SK-MEL-5 (cell line): Measurements from ENCODE around the gene DXO. TPM values are rescaled to one million over a fixed set of nuclear protein-coding genes. Genes with fewer than 3 reads are reported as not detected.
"Not testable (repeated sequence)": the region's sequence is repeated elsewhere in the genome, so short reads cannot be mapped to it uniquely, and the experiment has no call there.

Experiments
- DNase-seq: peaks from one replicate; pipeline ENCODE4 v3.0.0-alpha.2; 2016; ENCODE audit warnings: low read depth, low spot score
- in situ Hi-C: cut with HindIII; loops from 2 replicates; pipeline ENCODE4 v1.10.0; 2016; ENCODE audit warnings: low sequenced_read_pairs, high pct_unique_total_duplicates, low pct_unique_long_range_greater_than_20kb
- polyA plus RNA-seq, 2 experiments: library from polyadenylated mRNA; depleted of rRNA; stranded (reverse); fragments of >200 nt; gene quantifications; 2 replicates each; pipeline ENCODE4 v1.2.3, GENCODE V29; 2015
- total RNA-seq: library from RNA; depleted of rRNA; stranded (reverse); fragments of >200 nt; shearing (Covaris generic); gene quantifications from 2 replicates; pipeline ENCODE4 v1.2.3, GENCODE V29; 2014; rRNA removed

The DXO gene
- 5.2 and 9.2 TPM in 2 replicates for total RNA-seq
- 6.5 and 6.8 TPM in 2 replicates for polyA plus RNA-seq (2015; cell fraction: cytosol; rRNA removed)
- polyA plus RNA-seq (2015; cell fraction: nucleus; rRNA removed): 81.7 and 108 TPM in 2 replicates

DNA sequence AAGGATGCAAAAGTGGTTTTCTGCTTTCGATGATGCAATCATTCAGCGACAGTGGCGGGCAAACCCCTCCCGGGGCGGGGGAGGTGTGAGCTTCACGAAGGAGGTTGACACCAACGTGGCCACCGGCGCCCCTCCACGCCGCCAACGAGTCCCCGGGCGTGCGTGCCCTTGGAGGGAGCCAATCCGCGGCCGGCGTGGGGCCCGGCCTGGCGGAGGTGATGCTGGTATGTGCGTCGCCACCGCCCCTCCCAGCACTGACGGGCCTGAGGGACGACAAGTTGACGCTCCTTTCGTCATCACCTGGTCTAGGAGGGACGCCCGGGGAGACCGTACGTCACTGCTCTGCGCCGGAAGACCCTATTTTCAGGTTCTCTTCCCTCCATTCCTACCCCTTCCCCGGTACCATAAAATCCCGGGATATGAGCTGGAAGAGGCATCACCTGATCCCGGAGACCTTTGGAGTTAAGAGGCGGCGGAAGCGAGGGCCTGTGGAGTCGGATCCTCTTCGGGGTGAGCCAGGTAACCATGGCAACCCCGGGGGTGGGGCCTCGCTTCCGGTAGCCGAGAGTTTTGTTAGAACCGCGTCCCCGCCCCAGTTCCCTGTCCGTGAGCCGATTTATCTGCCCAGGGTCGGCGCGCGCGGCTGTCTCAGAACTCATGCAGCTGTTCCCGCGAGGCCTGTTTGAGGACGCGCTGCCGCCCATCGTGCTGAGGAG lies at the start of gene DXO:
TSS of gene DXO (minus strand) at position 146 of the 716 bp plus-strand sequence. CDS start 463 bp downstream, outside the sequence.
- peak; percentile 97 for DNase-seq
- in situ Hi-C loops: no loop called here

DNA sequence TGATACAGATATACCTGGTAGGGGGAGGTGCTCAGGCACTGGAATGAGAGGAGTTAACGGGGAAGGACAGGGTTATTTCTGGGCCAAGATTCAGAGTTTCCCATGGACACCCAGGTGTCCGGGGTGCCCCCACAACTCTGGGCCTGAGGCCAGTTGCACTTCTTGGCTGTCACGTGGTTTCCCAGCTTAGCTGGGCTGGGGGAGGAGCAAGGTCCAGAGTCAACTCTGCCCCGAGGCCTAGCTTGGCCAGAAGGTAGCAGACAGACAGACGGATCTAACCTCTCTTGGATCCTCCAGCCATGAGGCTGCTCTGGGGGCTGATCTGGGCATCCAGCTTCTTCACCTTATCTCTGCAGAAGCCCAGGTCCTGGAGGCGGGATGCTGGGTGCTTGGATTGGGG lies 42.6 kb upstream of the DXO start, which contains the start of gene C4B:
TSS of gene C4B (plus strand) at position 249 of the 400 bp plus-strand sequence. CDS start at position 300, 51 bp downstream.
- in situ Hi-C loops, DNase-seq: not testable (repeated sequence)

DNA sequence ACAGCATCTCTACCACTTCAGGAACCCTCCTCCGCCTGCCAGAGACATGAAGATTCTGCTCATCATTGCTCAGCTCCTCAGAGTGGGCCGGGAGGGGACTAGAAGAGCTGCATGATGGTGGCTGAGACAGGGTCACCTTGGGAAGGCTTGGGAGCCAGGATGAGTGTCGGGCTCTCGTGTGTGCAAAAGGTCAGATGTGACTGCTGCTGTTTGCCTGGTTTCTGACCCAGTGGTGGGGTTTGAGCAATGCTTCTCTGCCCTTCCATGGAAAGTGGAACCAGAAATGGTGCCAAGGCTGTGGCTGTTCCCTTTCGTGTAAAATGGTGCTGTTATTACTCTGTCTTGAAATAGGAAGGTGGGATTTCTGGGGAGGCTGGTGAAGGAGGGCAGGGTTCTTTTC lies 41.8 kb upstream of the DXO start:
- DNase-seq, in situ Hi-C loops: not testable (repeated sequence)

DNA sequence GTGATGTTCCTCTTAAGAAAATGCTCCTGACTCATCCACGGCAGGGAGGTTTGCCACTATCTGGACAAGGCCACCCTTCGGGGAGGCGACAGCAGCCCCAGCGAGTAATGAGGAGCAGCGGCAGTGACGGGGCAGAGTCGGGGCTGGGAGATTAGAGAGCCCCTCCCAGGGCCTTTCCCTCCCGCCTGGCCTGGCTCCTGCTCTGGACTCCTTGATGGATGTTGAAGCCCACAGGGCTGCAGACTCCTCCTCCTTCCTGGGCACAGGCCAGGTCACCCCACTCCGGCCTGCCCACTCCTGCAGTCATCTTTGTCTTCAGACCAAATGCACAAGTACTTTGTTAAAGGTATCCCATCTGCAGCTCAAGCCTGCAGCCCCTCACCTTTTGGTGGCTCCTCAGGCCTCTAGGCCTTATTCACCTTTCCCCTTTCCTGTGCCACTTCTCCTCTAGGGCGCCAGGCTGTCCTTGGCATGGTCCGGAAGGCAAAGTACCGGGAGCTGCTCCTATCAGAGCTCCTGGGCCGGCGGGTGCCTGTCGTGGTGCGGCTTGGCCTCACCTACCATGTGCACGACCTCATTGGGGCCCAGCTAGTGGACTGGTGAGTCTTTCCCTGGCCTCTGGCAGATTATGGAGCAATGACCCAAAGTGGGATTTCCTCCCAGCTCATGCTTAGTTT lies 41.1 kb upstream of the DXO start:
- DNase-seq, in situ Hi-C loops: not testable (repeated sequence)

DNA sequence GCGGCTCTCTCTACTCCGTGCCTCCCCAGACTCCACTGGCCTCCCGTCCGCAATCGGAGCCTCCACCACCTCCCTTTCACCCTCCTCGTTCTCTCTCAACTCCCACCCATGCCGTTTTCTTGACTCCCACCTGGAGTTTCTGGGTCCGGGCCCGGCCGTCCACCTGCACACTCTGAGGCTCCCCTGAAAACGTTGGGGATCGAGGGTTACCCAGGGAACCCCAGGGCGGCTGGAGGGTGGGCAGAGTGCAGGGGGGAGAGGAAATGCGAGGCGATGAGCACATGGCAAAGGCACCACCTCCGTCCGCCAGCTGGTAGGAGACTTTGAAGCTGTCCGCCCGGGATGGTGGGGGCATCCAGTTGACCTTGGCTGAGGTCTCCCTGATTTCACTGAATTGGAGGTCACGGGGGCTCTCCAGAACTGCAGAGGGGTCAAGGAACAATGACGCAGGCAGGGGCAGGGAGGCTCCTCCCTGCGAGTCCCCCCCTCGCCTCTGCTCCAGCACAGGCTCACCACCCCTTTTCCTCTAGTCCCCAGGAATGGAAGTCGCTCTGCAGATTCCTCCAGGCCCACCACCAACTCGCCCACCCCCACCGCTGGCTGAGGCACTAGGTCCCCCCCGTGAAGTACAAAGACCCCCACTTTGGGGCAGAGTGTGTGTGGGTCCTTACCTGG lies 39.1 kb upstream of the DXO start:
- in situ Hi-C loops, DNase-seq: not testable (repeated sequence)

DNA sequence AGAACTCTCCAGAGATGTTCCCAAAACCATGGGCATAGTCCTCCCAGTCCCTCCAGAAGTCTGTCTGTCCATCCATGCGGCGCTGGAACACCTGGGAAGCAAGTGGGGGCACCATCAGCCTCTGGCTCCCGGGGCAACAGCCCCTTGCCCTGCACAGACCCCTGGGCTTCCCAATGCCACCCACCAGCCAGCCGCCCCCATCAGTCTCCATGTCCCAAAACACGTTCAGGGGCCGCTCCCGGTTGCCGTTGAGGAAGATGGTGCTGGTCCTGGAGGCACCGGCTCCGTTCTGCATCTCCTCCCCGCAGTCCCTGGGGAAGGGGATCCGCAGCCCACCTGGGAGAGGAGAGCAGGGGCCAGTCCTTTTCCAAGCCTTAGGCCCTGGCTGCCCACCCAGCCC lies 37.6 kb upstream of the DXO start:
- DNase-seq, in situ Hi-C loops: not testable (repeated sequence)

DNA sequence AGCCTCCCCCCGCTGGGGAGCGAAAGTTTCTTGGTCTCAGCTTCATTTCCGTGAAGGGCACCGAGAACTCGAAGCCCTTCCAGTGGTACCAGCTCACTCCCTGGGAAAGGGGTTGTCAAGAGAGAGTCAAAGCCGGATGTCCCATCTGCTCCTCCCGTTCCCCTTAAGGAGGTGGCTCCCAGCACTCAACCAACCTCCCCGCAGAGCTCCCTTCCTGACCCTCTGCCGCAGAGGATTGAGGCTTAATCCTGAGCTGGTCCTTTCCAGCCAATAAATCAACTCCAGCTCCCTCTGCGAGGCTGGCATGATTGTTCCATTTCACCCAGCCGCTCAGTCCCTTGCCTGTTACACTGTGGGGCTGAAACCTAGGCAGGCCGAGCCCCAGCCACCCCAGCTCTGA lies 36.7 kb upstream of the DXO start:
- DNase-seq, in situ Hi-C loops: not testable (repeated sequence)

DNA sequence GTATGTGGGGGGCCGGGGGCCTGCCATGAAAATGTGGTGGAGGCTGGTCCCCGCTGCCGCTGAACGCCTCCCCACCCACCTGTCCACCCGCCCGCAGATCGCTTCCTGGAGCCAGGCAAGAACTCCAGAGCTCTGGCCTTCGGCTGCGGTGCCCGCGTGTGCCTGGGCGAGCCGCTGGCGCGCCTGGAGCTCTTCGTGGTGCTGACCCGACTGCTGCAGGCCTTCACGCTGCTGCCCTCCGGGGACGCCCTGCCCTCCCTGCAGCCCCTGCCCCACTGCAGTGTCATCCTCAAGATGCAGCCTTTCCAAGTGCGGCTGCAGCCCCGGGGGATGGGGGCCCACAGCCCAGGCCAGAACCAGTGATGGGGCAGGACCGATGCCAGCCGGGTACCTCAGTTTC lies 36.1 kb upstream of the DXO start:
- in situ Hi-C loops, DNase-seq: not testable (repeated sequence)

DNA sequence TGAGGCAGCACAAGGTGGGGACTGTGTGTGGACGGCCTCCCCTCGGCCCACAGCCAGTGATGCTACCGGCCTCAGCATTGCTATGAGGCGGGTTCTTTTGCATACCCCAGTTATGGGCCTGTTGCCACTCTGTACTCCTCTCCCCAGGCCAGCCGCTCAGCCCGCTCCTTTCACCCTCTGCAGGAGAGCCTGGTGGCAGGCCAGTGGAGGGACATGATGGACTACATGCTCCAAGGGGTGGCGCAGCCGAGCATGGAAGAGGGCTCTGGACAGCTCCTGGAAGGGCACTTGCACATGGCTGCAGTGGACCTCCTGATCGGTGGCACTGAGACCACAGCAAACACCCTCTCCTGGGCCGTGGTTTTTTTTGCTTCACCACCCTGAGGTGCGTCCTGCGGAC lies 35.1 kb upstream of the DXO start:
- DNase-seq, in situ Hi-C loops: not testable (repeated sequence)

DNA sequence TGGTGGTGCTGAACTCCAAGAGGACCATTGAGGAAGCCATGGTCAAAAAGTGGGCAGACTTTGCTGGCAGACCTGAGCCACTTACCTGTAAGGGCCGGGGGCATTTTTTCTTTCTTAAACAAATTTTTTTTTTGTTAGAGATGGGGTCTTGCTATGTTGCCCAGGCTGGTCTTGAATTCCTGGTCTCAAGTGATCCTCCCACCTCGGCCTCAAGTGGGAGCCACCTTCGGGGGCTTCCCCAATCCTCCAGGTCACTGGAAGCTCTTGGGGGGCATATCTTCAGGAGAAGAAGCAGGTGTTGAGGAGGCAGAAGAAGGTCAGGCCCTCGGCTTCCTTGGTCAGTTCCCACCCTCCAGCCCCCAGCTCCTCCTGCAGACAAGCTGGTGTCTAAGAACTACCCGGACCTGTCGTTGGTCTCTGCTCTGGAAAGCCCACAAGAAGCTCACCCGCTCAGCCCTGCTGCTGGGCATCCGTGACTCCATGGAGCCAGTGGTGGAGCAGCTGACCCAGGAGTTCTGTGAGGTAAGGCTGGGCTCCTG lies 34.1 kb upstream of the DXO start:
- in situ Hi-C loops, DNase-seq: not testable (repeated sequence)

DNA sequence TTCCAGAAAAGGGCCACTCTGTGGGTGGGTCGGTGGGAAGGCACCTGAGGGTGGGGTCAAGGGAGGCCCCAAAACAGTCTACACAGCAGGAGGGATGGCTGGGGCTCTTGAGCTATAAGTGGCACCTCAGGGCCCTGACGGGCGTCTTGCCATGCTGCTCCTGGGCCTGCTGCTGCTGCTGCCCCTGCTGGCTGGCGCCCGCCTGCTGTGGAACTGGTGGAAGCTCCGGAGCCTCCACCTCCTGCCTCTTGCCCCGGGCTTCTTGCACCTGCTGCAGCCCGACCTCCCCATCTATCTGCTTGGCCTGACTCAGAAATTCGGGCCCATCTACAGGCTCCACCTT lies 33.6 kb upstream of the DXO start:
- in situ Hi-C loops, DNase-seq: not testable (repeated sequence)

DNA sequence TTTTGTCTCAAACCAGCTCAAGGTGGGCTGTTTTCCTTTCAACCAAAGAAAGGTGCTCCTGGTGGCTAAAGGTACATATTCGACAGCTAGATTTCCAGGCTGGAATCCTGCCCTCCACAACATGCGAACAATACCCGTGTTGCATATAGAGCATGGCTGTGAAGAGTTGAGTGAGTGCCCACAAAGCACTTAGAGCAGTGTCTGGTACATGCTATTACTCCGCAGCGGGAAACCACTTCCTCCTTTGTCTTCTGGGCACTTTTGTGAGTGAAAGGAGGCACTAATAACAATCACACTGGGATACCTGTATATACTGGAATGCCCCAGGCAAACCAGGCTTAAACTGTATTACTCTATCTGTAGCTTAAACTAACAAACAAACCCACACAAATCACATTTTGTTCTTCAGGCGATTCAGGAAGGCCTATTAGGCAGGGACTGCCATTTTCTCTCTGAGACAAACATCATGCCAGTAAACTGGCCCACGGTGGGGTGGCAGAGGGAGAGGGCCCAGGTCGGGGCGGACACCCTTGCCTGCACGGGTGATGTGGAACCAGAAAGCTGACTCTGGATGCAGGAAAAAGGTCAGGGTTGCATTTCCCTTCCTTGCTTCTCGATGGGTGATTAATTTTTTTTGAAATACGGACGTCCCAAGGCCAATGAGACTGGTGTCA lies 33.1 kb upstream of the DXO start:
- in situ Hi-C loops, DNase-seq: not testable (repeated sequence)

DNA sequence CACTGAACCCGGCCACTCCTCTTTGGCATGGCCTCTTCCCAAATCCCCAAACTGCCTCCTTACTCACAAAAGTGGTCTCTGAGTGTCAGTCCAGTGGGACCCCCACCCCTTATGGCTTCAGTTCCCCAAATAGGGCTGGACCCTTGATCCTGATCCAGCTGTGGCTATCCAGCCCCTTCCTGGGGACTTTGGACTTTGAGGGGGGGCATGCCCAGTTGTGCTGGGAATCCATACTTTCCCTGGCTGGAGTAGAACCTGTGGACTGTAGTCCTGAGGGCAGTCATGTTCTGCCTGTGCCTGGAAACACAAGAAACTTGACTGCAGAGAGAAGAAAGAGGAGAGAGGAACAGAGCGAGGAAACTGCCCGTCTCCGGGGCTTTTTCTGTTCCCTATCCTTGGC lies 32.5 kb upstream of the DXO start:
- in situ Hi-C loops, DNase-seq: not testable (repeated sequence)

DNA sequence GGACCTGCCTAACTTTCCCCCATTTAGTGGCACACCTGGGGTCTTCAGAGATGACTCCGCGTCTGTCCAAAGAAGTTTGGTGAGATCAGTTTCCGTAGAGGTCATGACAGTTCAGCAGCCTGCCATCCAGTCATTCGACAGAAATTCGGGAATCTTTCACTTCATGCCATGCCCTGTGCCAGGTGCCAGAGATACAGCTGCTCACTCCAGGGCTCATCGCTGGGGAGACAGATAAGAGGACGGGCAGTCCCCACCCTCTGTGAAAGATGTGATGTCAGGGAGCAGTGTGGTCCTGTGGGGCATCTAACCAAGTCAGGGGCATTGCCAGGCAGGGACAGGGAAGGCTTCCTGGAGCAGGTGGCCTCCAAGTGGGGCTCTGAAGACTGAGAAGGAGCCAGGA lies 31.4 kb upstream of the DXO start:
- DNase-seq, in situ Hi-C loops: not testable (repeated sequence)

DNA sequence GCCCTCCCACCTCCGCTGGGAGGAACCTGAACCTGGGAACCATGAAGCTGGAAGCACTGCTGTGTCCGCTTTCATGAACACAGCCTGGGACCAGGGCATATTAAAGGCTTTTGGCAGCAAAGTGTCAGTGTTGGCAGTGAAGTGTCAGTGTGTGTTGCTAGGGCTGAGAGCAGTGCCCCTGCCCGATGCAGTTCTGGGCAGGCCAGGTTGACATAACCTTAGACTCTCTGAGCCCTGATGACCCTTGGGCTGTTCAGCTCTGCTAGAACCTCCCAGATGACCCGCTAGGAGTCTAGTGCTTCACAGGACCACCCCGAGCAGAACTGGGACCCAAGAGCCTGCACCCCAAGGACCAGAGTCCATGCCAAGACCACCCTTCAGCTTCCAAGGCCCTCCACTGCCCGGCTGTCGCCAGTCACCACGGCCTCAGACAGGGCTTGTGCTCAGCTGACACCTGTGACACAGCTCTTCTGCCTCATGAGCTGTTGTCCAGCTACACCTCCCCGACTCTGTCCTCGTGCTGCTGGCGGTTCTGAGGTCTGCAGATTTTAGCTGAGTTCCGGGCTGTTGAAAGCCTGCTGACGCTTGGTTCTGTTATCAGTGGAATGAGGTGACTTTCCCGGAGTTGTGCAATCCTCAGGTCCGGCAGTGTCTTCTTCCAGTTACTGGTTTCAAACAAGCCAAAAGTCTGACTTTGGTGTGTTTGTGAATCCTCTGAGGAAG lies 30.8 kb upstream of the DXO start:
- in situ Hi-C loops, DNase-seq: not testable (repeated sequence)

DNA sequence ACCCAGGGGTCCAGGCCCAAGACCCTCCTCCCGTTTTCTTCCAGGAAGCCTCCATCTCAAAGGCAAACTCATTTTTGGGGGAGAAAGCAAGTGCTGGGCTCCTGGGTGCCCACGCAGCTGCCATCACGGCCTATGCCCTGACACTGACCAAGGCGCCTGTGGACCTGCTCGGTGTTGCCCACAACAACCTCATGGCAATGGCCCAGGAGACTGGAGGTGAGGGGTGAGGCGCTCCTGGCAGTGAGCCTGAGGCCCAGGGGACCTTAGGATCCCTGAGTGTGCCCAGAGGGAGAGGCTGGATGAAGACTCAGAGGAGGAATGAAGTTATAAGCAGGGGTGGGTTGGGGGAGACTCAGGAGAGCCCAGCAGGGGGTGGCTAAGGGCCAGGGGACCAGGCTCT lies 24.4 kb upstream of the DXO start:
- in situ Hi-C loops, DNase-seq: not testable (repeated sequence)

DNA sequence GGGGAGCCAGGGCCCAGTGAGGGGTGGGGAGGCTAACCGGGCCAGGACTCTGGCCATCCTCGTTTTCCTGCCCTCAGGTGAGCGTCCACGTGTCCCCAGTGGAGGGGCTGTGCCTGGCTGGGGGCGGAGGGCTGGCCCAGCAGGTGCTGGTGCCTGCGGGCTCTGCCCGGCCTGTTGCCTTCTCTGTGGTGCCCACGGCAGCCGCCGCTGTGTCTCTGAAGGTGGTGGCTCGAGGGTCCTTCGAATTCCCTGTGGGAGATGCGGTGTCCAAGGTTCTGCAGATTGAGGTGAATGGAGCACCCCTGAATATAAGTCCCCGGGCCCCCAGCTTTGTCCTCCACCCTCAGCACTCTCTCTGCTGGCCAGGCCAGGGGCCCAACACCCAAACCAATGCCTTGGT lies 22.5 kb upstream of the DXO start:
- in situ Hi-C loops, DNase-seq: not testable (repeated sequence)
